Measurements from ENCODE around the gene HJURP. TPM values are rescaled to one million over a fixed set of nuclear protein-coding genes. Genes with fewer than 3 reads are reported as not detected.

The HJURP gene
- total RNA-seq, 4 donors from 2014 or later = 0.20 to 1.1 TPM; not detected in 2

- DNase-seq = no peak
- H3K36me3 ChIP-seq = no peaks in the 10 kb centered on the region
- no peak overlapping the region for H3K4me3 ChIP-seq
- H3K4me1 ChIP-seq = no peaks in the 10 kb centered on the region
- TF ChIP-seq CTCF (IDR thresholded peaks at IDR 0.05 in 4 of 5, conservative IDR thresholded peaks at IDR 0.05 in 1 of 5) = no peak
- TF ChIP-seq POLR2A (IDR thresholded peaks at IDR 0.05) = no peak
- in situ Hi-C loops (cut with MboI; ENCODE audit: low sequenced_read_pairs in 4 of 4) (no loop called here), intact Hi-C loops (cut with DNase I; ENCODE audit: low total_unique reads) (no loop called here)
- H3K27me3 ChIP-seq = no peaks in the 10 kb centered on the region
- H3K27ac ChIP-seq = no peak overlapping the region
- H3K9me3 ChIP-seq = no peaks in the 10 kb centered on the region
- ATAC-seq = no peak
These were observed 21.4 kb downstream of the HJURP start for GRCh38 chr2:233832869-233833311.

GRCh38 chr2:233832414-233832813 lies 21.9 kb downstream of the HJURP start:
- TF ChIP-seq CTCF (IDR thresholded peaks at IDR 0.05 in 4 of 5, conservative IDR thresholded peaks at IDR 0.05 in 1 of 5) = no peak
- no peak for TF ChIP-seq POLR2A (IDR thresholded peaks at IDR 0.05)
- Histone ChIP-seq H3K27me3 (no peaks in the 10 kb centered on the region), H3K4me1 (no peaks in the 10 kb centered on the region), H3K4me3 (no peak overlapping the region), H3K9me3 (no peaks in the 10 kb centered on the region), H3K27ac (no peak overlapping the region), H3K36me3 (no peaks in the 10 kb centered on the region)
- intact Hi-C loops (cut with DNase I; ENCODE audit: low total_unique reads) = no loop called here
- in situ Hi-C loops (cut with MboI; ENCODE audit: low sequenced_read_pairs in 4 of 4) = no loop called here
- ATAC-seq (no peak), DNase-seq (no peak)

- Histone ChIP-seq H3K4me3 (no peak overlapping the region), H3K36me3 (no peaks in the 10 kb centered on the region), H3K9me3 (no peaks in the 10 kb centered on the region), H3K27me3 (no peaks in the 10 kb centered on the region), H3K27ac (no peak overlapping the region), H3K4me1 (no peaks in the 10 kb centered on the region)
- DNase-seq = no peak
- TF ChIP-seq CTCF (IDR thresholded peaks at IDR 0.05 in 4 of 5, conservative IDR thresholded peaks at IDR 0.05 in 1 of 5) = no peak
- no peak for TF ChIP-seq POLR2A (IDR thresholded peaks at IDR 0.05)
- in situ Hi-C loops (cut with MboI; ENCODE audit: low sequenced_read_pairs in 4 of 4) = no loop called here
- no peak for ATAC-seq
- intact Hi-C loops (cut with DNase I; ENCODE audit: low total_unique reads) = no loop called here
These were observed 22.5 kb downstream of the HJURP start for GRCh38 chr2:233831861-233832260.

GRCh38 chr2:233831011-233831721 lies 23.2 kb downstream of the HJURP start:
- H3K36me3 ChIP-seq = no peaks in the 10 kb centered on the region
- H3K9me3 ChIP-seq = no peaks in the 10 kb centered on the region
- no peak for TF ChIP-seq CTCF (IDR thresholded peaks at IDR 0.05 in 4 of 5, conservative IDR thresholded peaks at IDR 0.05 in 1 of 5)
- TF ChIP-seq POLR2A (IDR thresholded peaks at IDR 0.05) = no peak
- DNase-seq (no peak), ATAC-seq (no peak)
- intact Hi-C loops (cut with DNase I; ENCODE audit: low total_unique reads) (no loop called here), in situ Hi-C loops (cut with MboI; ENCODE audit: low sequenced_read_pairs in 4 of 4) (no loop called here)
- H3K27me3 ChIP-seq = no peaks in the 10 kb centered on the region
- H3K4me1 ChIP-seq = no peaks in the 10 kb centered on the region
- H3K4me3 ChIP-seq = no peak overlapping the region
- H3K27ac ChIP-seq = no peak overlapping the region
